Stimulated activated CD4-positive, alpha-beta T cell treated with anti-CD3 and anti-CD28 coated beads, Interleukin-15, amount 100 ng/mL, for 24 hours (primary cell): ENCODE results near the gene CR1.
"Not testable (repeated sequence)": the region's sequence is repeated elsewhere in the genome, so short reads cannot be mapped to it uniquely, and the experiment has no call there.

ENCODE experiments used
- DNase-seq: peaks from one replicate; pipeline ENCODE4 v3.0.0-alpha.2; 2020

Gene CR1

DNA sequence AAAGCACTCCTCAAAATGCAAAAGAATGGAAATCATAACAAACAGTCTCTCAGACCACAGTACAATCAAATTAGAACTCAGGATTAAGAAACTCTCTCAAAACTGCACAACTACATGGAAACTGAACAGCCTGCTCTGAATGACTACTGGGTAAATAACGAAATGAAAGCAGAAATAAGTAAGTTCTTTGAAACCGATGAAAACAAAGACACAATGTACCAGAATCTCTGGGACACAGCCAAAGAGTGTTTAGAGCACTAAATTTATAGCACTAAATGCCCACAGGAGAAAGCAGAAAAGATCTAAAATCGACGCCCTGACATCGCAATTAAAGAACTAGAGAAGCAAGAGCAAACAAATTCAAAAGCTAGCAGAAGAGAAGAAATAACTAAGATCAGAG, 95.2 kb downstream of the CR1 start:
- DNase-seq, result not testable (repeated sequence)

DNA sequence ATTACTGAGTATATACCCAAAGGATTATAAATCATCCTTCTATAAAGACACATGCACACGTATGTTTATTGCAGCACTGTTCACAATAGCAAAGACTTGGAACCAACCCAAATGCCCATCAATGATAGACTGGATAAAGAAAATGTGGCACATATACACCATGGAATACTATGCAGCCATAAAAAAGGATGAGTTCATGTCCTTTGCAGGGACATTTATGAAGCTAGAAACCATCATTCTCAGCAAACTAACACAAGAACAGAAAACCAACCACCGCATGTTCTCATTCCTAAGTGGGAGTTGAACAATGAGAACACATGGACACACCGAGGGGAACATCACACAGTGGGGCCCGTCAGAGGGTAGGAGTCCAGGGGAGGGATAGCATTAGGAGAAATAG, 98.1 kb downstream of the CR1 start:
- not testable (repeated sequence) for DNase-seq

DNA sequence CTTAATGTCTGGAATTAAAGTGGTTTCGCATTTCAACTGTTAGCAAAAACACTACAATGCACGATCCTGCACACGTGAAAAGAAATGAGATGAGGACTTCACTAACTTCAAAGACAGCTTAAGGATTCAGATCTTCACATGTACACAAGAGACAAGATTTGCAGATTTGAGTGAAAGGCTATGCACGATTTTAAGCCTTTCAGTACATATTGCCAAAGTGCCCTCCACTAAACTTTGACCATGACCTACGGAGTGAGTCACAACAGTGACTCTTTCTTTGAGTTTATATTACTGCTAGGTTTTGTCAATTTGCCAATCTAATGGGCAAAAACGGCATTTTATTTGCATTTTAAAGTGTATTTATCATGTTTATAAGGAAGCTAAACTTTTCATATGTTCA, 107.8 kb downstream of the CR1 start:
- DNase-seq, result no peak

DNA sequence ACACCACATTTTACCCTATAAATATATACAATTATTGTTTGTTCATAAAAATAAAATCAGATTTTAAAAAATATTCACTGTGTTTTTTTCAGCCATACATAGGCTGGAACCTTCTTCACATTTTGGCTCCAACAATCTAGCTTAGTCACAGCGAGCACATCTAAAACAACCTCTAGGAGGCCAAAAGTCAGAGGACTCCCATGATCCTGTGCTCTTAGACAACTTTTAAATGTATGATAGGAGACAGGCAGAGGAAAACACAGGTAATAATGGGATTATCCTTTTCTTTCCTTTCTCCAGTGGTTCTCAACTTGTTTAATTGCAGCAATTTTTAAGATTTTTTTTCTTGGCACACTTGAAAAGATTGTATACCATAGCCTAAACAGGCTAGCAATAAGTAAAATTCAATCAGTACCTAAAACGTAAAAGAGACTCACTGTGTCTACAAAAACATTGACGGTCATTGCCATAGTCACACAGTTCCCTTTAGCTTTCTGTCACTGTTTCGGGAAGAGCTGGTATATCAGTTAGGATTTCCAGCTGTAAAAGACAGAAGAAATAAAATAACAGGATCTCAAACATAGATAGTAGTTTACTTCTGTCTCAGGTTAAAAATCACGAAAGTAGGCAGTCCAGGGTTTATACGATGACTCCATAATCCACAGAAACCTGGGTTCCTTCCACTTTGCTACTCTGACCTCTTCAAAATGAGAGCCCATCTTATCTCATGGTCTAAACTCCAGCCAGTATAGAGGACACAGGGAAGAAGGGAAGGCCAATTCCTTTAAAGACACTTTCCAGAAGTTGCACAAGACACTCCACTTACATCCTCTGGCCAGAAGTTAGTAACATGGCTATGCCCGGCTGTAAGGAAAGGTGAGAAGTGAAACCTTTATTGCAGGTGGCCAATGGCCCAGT, 109.7 kb downstream of the CR1 start:
- no peak for DNase-seq

DNA sequence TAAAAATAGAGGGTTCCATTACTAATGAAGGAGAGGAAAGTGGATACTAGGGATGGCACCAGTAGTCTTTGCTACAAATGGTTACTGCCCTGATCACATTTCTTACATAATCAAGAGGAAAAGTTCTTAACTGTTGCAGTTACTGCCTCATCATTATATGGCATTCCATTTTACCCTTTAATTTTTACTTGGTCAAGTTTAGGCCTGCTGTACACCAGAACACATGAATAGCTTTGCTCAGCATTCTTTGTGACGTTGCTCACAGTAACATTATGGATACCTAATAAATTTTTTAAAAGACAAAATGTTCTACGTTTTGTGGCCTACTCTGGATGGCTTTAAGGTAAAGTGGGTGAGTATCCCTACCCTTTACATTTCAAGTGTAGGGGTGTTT, 110.4 kb downstream of the CR1 start:
- no peak for DNase-seq

DNA sequence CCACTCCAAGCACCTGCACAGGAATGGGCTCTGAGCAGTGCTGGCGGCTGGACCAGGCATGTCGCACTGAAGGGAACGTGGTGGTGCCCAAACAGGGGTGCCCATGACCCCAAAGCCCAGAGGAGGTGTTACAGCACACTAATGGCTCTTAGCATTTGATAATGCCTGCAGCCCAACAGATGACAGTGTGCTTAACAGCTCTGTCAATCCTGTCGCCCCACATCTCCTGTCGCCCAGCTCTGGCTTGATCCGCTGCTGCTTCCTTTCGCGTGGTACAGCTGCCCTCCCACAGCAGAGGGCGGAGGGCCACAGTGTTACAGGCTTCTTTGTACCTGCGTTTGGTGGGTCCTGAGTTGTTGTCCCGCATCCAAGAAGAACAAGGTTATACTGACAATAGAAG, 116.8 kb downstream of the CR1 start:
- DNase-seq, result no peak

DNA sequence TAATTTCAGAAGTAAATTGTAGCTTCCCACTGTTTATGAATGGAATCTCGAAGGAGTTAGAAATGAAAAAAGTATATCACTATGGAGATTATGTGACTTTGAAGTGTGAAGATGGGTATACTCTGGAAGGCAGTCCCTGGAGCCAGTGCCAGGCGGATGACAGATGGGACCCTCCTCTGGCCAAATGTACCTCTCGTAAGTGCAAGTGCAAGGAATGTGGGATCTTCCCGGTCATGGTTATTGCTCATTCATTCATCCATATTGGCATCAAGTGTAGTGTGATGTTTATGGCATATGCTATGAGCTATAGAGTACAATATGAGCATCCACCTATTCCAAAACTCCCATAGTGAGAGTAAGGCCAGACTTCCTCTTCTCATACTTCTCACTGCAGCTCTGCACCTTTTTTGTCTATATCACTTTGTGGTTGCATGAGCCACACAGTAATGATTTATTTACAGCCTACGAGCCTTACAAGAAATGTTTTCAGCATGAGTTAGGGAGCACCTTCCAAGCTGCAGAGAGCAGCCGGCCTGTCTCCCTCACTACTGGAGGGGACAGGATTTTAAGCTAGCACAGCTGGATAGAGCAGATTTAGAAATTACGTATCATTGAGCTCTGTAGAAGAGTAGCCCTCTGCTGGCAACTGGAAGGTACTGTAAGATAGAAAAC, 124.0 kb downstream of the CR1 start:
- peak; percentile 3 for DNase-seq

DNA sequence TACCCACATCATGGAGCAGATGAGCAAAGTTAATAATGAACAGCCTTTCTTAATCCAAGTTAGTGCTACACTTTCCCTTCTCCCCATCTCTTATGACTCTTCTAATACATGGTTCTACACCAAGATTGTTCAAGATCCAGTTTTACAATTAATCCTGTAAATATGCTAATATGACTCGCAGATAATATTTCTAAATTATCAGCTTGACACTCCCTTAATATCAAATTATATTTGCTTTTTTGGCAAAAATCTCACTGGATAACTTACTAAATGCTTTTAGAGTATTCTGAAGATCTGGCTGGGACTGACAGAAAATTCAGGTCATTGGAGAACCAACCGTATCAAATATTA, 124.6 kb downstream of the CR1 start:
- DNase-seq, result no peak

DNA sequence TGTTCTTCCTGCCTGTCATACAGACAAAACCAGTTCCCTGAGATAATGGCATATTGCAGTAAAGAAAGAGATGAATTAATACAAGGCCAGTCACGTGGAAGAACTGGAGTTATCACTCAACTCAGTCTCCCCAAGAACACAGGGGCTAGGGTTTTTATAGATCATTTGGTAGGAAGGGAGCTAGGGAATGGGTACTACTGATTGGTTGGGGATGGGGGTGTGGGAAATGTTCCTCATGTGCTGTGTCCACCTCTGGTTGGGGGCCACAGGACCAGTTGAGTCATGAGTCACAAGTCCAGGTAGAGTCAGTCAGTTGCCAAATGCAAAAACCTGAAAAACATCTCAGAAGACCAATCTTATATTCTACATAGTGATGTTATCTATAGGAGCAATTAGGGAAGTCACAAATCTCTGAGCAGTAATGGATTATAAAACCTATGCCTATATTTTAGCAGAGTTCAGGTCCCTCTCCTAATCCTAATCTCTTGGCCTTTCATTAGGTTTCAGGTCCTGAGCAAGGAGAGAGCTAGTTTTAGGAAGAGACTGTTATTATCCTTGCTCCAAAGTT, 129.6 kb downstream of the CR1 start:
- not testable (repeated sequence) for DNase-seq

DNA sequence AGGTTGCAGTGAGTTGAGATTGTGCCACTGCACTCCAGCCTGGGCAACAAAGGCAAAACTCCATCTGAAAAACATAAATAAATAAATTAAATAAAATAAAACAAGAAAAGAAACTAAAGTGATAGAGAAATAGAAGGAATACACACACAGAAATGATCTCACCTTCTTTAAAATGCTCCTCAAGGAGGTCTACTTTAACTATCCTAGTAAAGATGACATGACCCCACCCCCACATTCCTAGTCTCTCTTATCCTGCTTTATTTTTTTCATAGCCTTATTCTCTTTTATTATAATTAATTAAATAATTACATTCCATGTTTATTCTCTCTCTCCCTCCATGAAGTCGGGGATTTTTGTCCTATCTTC, 131.0 kb downstream of the CR1 start:
- DNase-seq, result no peak

DNA sequence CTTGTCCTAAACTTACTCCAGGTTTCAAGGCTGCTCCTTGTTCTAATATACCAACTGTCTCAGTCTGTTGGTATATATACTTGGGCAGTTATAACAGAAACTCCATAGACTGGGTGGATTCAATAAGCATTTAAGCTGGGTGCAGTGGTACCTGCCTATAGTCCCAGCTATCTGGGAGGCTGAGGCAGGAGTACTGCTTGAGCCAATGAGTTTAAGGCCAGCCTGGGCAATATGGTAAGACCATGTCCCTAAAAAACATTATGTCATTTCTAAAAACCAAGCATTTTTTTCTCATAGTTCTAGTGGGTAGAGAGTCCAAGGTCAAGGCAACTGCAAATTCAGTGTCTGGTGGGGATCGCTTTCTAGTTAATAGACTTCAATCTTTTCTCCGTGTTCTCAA, 131.5 kb downstream of the CR1 start:
- no peak for DNase-seq

DNA sequence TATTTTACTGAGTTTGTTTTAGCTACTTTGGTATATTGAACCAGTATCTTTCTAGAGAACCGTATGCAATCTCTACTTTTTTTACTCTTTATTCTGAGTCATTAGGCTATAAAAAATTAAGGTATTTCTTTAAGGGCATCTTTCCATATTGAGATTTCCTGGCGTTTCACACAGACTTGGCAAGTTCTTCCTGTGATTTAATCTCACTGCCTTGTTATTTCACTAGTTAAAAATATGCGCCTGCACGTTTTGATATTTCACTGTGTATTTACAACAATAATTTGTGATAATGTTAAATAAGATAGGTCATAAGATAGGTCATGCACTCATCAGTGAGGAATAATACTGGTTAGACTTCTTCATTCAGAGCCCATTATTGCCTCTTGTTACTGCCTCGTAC, 132.8 kb downstream of the CR1 start:
- no peak for DNase-seq

DNA sequence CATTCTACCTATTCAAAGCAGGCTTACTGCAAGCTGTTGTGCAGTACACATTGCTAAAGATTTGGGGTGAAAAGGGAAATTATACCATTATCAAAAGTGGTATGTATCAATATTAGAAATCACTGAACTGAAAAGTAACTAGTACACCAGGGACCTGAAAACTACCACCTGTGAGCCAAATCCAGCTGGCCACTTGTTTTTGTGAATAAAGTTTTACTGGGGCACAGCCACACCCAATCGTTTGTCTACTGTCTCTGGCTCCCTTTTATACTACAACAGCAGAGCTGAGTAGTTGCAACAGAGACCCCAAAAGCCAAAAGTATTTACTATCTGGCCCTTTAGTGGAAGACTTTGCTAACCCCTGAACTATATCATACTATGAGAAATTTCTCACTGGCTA, 135.2 kb downstream of the CR1 start:
- no peak for DNase-seq

DNA sequence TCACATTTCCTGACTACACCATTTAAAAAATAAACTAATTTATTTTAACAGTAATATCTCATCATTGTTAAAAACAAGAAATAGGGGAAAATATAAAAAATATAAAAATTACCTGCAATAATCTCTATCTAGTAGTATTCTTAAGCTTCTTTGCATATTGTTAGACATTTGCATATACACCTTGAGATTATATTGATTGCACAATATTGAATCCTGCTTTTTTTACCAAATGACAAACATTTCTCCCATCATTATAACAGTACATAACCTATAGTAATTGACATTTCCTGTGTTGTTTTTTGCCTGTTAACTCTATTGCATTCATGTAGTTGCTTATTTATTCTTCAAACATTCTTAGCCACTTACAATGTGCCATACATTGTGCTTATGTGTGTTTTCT, 137.3 kb downstream of the CR1 start:
- no peak for DNase-seq

DNA sequence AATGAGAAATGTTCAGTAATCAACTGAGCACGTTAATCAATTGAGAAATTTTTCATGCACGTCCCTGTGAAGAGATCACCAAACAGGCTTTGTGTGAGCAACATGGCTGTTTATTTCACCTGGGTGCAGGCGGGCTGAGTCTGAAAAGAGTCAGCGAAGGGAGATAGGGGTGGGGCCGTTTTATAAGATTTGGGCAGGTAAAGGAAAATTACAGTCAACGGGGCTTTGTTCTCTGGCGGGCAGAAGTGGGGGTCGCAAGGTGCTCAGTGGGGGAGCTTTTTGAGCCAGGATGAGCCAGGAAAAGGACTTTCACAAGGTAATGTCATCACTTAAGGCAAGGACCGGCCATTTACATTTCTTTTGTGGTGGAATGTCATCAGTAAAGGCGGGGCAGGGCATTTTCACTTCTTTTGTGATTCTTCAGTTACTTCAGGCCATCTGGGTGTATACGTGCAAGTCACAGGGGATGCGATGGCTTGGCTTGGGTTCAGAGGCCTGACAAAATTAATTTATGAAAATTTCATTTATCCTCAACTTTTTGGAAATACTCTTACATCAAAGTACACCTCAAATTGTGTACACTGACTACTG, 137.8 kb downstream of the CR1 start:
- DNase-seq, result not testable (repeated sequence)

DNA sequence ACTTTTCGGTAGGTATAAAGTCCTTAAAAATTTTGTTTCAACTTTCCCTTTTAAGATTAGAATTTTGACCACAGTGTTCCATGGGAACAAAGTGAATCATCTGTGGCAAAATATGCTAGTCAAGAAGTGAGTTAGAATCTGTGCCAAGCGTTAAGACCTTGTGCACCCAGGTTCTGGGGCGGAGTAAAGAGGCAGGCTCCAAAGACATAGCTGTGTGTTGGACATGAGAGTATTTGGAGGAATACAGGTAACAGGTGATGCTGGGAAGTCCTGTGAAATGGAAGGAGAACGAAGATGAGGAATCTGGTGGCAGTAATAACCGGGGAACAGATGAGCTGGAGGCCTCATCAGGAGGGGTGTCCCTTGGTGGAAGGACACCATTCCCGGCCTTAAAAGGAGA, 138.3 kb downstream of the CR1 start:
- not testable (repeated sequence) for DNase-seq

DNA sequence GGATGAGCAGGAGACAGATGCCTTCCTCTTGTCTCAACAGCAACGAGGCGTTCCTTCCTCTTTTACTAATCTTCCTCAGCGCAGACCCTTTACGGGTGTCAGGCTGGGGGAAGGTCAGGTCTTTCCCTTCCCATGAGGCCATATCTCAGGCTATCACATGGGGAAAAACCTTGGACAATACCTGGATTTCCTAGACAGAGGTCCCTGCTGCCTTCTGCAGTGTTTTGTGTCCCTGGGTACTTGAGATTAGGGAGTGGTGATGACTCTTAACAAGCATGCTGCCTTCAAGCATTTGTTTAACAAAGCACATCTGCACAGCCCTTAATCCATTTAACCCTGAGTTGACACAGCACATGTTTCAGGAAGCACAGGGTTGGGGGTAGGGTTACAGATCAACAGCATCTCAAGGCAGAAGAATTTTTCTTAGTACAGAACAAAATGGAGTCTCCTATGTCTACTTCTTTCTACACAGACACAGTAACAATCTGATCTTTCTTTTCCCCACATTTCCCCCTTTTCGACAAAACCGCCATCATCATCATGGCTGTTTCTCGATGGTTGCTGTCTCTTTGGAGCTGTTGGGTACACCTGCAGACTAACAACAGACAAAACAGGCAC, 139.7 kb downstream of the CR1 start:
- not testable (repeated sequence) for DNase-seq

DNA sequence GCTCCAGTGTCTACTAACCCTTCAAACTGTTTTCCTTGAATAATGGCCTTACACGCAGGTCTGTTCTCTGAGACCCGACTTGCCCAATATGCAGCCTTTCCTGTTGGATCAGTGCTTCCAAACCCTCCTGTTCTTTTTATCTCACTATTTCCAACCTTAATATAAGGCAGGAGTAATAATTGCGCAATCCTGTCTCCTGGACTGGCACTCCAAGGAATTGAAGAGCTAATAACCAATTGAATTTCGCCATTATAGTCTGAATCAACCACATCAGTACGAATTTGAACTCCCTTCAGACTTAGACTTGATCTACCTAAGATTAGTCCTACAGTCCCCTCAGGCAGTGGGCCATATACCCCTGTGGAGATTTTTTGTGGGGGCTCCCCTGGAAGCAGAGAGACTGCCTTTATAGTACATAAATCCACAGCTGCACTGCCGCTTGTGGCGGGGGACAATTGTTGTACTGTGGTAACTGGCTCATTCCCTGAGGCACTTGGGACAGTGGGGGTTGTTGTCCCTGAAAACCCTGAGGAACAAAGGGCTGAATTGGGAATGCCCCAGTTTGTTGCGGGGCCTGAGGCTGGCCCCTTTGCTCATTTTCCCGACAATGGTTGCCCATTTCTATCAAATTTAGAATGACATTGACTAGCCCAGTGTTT, 142.7 kb downstream of the CR1 start:
- not testable (repeated sequence) for DNase-seq

DNA sequence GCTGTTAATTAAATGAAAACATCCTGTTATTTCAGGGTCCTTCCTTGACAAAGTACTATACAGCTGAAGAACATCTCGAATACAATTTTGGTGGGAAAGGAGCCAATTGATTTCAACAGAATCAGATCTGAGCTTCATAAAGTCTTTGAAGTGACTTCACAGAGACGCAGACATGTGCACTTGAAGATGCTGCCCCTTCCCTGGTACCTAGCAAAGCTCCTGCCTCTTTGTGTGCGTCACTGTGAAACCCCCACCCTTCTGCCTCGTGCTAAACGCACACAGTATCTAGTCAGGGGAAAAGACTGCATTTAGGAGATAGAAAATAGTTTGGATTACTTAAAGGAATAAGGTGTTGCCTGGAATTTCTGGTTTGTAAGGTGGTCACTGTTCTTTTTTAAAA, 143.4 kb downstream of the CR1 start:
- not testable (repeated sequence) for DNase-seq

DNA sequence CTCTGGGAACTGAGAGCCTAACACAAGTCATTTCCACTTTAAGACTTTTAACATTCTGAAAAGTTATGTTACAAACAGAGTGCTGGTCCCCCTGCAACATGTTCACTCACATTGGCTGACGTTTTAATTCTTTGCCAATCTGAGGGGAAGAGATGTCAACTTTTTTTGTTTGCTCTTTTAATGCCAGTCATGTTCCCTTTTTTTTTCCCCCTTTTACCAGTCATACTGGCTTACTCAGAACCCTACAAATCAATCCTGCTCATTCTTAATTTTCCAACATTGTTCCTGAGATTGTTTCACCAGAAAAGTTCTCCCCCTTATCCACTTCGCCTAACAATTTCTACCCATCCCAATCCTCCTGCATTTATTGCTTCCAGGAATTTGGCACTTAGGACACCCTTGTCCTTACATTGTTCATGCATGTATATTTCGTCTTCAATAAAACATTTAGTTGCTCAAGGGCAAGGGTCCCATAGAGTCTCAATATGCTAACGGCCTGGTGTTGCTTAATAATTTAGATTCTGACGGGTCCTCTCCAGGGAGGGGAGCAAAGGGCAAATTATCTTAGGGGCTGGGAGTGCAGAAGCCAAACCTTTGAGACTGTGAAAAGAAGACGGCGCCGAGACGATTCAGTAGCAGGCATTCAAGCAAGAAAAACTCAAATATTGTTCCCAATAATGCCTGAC, 148.4 kb downstream of the CR1 start:
- no peak for DNase-seq

DNA sequence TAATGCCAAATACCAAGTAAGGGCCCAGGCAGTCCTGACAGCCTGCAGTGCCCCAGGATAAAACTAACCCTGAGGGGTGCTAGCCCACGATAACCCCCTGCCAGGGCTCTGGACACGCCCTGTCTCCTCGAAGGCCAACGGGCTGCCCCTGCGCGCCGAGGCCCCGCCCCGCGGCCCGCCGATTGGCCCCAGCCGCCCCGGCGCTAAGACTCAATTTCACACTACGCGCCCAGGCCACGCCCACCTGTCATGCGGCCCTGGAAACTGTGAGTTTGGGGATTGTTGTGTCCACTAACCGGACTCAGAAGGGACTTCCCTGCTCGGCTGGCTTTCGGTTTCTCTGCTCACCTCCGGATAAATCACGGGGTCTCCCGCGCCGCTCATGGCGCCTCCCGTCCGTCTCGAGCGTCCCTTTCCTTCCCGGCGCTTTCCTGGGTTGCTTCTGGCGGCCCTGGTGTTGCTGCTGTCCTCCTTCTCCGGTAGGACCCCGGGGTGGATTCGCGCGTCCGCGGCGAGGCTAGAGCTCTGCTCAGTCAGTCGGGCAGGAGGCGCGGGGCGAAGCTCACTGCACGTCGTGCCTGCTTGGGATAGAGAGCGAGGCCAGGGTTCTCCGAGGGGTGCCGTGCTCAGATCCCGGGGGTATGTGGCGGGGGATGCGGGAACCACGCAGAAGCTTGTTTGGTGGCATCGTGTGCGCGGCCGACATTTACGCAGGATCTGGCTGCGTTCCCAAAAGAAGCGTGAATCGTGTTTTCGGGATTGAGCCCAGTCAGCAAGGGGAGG, 149.1 kb downstream of the CR1 start, which contains the start of gene CR1L:
Gene CR1L (plus strand): TSS at position 282 of the 783 bp plus-strand sequence. CDS start 101 bp downstream, at position 383.
- DNase-seq, result peak; percentile 86
